Amniotic stem cell (primary cell): ENCODE results near the gene RNU6-1.

Experiments
- DNase-seq: peaks from one replicate; lab custom pipeline; 2025; lab: John Stamatoyannopoulos, UW

RNU6-1 gene

DNA sequence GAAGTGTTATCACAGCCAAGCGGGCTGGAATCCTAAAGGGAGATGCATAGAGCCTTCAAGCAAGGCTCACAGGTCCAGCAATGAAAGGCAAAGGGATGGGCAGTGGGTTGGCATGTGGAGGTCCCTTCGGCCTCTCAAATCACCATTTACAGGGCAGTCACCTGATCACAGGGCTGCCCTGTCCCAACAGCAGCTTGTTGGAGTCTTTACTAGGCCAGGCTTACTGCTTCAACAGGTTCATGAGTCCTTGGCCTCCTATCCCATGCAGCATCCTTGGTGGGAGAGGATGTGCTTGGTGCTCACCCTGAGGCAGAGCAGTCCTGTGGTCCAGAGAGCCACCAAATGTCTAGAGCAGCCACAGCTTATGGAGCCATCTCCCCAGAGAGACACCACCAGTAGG is 38.7 kb downstream of the RNU6-1 start:
- DNase-seq = no peak

- no peak for DNase-seq
These were observed 40.0 kb downstream of the RNU6-1 start for GRCh38 chr15:67799801-67800205.

DNA sequence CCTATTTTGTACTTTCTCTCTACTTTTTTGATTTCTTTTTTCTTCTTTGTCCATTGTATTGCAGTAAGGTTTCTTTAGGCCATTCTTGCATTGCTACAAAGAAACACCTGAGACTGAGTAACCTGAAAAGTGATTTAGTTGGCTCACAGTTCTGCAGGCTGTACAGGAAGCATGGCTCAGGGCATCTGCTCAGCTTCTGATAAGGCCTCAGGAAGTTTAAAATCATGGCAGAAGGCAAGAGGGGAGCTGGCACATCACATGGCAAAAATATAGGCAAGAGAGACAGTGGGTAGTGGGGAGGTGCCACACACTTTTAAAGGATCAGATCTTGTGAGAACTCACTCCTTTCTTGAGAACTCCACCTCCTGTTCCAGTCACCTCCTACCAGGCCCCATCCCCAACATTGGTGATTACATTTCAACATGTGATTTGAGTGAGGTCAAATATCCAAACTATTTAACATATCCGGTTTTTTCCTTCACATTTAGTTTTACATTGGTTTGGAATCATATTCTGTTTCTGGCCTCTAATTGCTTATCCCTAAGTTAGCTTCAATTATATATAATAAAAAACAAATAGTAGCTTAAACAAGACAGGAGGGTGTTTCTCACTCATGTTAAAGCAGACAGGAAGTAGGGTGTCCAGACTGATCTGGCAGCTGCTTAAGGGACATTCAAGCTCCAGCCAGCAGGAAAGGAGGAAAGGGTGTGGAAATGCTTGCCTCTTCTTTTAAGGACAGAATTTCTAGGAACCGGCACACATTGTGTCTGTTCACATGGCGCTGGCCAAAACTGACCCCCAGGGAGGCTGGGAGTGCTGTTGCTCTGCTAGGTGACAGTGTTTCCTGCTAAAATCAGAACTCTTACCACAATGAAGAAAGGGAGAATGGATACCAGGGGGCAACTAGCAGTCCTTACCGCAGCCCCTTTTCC is 43.4 kb downstream of the RNU6-1 start:
- no peak for DNase-seq

- no peak for DNase-seq
These were observed 44.8 kb downstream of the RNU6-1 start for GRCh38 chr15:67794832-67795574.

GRCh38 chr15:67792250-67792942 is 47.4 kb downstream of the RNU6-1 start:
- no peak for DNase-seq

- DNase-seq = no peak
These were observed 49.1 kb downstream of the RNU6-1 start for GRCh38 chr15:67790610-67791319.
